ENCODE results near the gene CAPN3.

The CAPN3 gene

DNA sequence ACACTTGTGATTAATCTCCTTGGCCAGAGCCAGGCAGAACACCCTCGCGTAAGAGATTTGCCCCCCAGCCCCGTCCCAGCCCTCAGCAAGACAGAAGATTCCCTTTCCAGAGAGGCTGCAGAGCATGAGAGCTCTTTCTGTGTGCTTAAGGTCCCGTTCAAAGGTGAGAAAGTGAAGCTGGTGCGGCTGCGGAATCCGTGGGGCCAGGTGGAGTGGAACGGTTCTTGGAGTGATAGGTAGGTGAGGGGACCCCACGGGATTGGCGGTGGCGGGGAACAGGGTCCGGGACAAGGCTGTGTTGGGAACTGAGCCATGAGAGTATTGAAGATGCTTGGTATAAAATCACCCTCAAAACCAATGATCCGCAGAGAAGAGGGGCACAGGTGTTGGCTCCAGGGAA, 34.8 kb downstream of the CAPN3 start:
- no peak for DNase-seq (ENCODE audit: low spot score)

DNA sequence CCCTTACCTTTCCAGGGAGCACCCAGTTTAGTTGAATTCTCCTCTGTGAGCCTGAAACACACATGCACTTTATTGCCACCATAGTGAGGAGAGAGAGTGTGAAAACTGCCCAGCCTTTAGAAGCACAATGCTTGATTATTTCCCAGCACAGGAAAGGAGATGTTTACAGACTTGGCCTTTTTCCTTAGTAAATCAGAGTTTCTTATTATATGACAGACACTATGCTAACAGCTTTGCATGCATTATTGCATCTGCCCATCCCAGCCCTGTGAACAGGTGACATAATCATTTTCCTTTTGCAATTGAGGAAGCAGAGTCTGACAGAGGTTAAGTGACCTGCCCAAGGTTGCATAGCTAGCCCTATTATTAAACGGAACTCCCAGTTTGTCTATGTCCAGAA, 36.5 kb downstream of the CAPN3 start:
- no peak for DNase-seq (ENCODE audit: low spot score)

DNA sequence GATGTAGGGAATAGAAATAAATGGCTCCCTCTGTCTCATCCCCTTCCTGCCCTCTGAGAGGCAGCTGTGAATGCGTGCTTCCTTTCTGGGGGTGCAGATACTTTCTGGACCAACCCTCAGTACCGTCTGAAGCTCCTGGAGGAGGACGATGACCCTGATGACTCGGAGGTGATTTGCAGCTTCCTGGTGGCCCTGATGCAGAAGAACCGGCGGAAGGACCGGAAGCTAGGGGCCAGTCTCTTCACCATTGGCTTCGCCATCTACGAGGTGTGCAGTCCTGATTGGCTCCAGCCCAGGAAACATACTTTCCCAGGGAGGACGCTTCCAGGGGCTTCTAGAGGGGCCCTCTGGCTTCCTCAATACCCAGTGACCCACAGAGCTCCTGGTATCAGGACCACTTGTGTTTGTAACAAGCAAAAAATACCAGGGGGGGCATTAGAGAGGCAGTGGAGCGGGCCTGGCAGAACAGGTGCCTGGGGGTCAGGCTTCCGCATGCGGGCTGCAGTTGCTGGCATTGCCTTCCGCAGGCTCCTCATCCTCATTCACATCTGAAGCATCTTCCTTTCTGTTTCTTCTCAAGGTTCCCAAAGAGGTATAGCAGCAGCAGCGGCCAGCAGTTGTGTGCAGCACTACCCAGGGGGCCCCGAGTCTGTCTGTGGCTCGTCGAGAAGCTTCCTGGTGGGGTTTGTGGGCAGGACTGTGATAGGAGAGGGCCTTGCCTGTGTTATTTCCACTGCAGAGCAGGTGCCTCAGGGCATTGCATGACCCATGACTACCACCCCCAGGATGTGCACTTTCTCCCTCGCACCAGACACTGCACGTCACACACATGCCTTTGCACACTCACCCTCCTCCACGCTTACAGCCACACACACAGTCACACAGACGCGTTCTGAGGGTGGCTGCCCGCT, 42.5 kb downstream of the CAPN3 start:
- no peak for DNase-seq (ENCODE audit: low spot score)

DNA sequence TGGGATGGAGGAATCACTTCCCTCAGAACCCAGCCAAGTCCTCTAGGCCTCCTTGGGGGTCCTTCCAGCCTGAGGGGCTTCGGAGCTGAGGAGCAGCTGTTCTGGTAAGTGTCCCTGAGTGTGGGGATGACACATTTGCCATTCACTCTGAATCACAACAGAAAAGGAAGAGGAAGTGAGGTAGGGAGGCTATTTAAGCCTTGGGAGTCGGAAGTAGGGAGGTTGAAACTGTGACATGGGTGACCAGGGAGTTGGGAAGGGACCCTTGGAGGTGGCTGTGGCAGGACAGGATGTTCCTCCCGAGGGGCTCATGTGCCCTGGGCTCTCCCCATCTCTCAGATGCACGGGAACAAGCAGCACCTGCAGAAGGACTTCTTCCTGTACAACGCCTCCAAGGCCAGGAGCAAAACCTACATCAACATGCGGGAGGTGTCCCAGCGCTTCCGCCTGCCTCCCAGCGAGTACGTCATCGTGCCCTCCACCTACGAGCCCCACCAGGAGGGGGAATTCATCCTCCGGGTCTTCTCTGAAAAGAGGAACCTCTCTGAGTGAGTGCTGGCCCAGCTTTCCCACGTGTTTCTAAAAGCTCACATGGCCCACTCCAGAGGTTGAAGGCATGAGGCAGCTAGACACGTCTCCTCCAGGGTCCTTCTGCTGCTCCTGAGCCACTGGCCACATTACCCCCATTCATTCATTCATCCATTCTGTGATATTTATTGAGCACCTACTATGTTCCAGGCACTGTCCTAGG, 43.3 kb downstream of the CAPN3 start:
- no peak for DNase-seq (ENCODE audit: low spot score)

DNA sequence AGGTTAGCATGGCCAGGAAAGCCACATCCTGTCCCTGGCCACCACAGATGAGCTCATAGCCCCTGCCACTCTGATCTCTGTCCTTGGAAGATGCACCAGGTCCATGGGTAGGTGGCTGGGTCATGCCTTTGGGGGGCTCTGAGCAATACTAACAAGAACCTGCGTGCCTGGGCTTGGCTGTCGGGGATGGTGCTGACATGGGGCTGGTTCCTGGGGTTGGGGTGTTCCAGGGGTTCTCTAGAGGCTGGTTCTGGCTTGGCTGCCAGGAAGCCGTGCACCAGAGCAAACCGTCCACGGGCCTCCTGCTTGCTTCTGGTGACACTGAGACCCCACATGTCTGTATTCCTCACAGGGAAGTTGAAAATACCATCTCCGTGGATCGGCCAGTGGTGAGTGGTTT, 44.1 kb downstream of the CAPN3 start:
- DNase-seq (ENCODE audit: low spot score), result no peak

DNA sequence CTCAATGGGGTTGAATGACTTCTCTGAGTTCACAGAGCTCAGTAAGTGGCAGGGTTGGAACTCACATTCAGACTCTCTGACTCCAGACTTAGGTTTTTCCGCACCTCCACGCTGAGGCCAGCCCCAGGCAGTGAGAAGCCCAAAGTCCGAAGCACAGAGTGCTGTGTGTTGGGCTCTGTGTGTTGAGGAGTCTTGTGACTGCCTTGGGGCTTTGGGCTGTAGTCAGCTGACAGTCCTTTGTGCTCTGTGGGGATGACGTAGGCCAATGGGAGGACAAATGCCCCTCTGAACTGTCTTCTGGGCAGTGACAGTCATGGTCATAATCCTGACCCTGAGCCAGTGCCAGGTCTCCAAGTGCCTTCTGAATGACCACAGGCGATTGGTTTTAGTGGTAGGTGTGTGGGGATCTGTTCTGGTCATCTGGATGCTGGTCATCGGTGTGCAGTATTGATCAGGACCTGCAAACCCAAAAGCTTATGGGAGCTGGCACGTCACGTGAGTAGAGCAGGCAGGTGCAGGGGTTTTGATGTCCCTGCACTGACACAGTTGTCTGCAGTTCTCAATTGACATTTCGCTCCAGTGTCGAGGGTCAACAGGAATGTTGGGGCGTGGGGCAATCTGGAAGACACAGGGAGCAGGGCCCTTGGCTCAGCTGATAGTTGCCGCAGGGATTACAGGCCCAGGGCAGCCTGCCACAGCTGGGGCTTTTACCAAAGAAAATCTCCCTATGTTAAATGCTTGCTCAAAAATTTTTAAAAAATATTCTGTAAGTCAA, 45.3 kb downstream of the CAPN3 start:
- DNase-seq (ENCODE audit: low spot score), result no peak

DNA sequence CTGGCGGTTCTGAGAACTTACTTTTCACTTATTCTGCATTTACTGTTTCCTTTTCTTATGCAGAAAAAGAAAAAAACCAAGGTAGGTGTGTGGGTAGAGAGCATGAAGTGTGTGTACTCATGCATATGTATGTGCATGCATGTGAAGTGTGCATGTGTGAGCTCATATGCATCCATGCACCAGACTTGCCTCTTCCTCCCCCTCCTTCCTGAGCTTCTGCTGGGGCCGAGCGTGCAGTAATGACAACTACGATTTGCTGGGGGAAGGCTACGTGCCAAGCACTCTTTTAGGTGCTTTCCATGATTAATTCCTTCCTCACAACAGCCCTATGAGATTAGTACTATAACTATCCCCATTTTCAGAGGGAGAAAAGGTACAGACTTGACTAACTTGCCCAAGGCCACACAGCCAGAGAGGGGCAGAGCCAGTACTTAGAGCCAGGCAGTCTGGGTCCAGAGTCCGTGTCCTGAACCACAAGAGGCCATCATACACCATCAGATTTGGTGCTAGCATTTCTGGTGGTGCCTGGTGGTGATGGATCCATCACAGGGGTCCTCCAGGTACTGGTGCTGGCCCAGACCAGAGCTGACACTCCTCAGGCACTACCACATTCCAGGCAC, 46.7 kb downstream of the CAPN3 start:
- DNase-seq (ENCODE audit: low spot score), result no peak

DNA sequence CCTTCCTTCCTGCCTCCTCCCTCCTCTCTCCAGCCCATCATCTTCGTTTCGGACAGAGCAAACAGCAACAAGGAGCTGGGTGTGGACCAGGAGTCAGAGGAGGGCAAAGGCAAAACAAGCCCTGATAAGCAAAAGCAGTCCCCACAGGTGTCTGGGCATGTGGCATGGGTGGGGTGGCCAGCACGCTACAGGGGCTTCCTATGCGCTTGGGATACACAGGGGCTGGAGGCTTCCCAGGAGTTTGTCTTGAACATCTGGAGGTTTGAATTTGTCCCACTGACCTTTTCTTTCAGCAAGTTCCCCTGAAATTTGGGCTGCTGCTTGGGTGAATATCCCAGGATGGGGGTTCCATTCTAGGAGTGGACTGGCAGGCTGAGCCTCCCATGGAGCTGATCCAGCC, 48.9 kb downstream of the CAPN3 start:
- DNase-seq (ENCODE audit: low spot score), result no peak

DNA sequence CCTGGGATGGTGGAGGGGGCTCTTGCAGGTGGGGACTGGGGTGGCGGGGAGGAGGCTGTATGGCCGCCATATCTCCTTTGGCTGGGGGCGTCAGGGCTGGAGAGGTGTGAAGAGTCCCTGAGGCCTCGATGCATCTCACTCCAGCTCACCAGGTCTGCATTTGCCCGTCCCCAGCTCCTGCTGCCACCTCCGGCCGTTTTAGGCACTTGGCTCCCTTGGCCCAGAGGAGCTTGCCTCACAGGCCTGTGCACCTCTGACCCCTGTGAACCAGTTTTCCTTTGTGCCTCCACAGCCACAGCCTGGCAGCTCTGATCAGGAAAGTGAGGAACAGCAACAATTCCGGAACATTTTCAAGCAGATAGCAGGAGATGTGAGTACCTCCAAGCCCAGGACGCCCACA, 49.7 kb downstream of the CAPN3 start:
- no peak for DNase-seq (ENCODE audit: low spot score)

DNA sequence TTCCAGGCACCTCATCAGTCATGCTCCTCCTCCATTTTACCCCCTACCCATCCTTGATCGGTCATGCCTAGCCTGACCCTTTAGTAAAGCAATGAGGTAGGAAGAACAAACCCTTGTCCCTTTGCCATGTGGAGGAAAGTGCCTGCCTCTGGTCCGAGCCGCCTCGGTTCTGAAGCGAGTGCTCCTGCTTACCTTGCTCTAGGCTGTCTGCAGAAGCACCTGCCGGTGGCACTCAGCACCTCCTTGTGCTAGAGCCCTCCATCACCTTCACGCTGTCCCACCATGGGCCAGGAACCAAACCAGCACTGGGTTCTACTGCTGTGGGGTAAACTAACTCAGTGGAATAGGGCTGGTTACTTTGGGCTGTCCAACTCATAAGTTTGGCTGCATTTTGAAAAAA, 52.6 kb downstream of the CAPN3 start:
- no peak for DNase-seq (ENCODE audit: low spot score)

DNA sequence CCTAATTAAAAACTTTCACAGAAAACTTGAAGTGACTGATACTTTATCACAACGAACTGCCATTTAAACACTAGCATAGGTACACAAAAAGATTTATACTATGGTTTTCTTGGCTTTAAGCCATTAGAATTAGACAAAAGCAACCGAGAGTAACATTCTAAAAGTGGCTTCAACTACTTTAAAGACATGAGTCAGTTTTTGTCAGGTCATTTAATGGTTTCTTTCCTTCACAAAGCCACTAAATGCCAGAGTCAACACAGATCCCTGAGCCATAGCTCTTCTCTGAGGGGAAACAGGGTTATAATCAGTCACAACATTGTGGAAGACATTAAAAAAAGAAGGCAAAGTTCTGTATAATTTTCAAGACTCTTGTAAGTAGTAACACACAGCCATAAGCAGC, 54.6 kb downstream of the CAPN3 start:
- no peak for DNase-seq (ENCODE audit: low spot score)

DNA sequence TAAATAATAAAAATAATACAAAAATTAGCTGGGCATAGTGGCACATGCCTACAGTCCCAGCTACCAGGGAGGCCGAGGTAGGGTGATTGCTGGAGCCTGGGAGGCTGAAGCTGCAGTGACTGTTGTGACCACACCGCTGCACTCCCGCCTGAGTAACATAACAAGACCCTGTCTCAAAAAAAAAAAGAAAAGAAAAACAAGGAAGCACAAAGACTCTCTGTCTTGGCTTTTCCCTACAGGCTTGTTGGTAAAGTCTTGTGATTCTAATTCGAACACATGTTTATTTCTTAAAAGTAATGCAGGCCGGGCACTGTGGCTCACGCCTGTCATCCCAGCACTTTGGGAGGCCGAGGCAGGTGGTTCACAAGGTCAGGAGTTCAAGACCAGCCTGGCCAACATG, 60.1 kb downstream of the CAPN3 start:
- DNase-seq (ENCODE audit: low spot score), result no peak

DNA sequence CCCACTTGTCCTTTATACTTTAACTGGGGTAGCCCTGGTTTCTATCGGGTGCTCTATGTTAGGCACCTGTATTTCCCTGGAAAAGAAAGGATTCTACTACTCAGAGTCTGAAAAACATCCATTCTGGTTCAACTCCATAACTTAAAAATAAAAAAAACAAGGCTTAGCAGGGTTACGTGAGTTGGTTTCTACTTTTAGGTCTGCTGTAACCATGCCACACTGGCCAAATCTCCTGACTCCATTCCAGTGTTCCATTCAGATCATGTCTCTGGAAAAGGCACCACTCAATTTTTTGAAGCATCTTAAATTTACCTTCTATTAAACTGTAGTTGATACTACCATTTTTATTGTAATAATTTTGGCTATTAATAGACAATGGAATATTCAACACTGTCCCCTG, 62.1 kb downstream of the CAPN3 start:
- DNase-seq (ENCODE audit: low spot score), result no peak

DNA sequence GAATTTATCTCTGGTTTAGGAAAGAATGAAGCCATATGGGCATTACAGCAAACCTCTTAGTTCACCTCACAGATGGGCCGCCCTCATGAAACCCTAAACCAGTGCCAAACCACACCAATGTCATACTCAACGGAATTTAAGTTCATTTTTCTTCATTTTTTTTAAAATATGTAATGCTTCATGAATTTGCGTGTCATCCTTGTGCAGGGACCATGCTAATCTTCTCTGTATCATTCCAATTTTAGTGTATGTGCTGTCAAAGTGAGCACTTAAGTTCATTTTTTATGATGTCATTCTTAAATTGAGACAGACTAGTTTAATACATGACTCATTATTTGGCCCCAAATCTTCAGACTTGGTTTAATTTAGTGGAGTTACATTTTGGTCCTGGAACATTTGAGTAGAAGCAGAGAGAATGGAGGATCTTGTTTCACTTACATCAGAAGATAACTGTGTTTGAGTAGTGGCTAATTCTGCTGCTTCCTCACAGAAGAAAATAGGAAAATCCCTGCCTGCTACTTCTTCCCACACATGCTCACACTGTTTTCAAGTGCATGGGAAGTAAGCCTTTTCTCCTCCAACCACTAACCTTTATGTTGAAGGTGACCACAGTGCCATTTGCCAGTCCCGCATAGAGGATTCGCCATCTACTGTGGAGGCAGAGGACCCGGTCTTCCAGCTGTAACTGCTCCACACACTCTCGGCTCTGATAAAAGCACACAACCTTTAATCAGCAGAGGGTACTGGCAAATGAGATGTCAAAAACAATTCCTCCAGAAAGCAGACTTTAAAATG, 68.3 kb downstream of the CAPN3 start:
- no peak for DNase-seq (ENCODE audit: low spot score)

DNA sequence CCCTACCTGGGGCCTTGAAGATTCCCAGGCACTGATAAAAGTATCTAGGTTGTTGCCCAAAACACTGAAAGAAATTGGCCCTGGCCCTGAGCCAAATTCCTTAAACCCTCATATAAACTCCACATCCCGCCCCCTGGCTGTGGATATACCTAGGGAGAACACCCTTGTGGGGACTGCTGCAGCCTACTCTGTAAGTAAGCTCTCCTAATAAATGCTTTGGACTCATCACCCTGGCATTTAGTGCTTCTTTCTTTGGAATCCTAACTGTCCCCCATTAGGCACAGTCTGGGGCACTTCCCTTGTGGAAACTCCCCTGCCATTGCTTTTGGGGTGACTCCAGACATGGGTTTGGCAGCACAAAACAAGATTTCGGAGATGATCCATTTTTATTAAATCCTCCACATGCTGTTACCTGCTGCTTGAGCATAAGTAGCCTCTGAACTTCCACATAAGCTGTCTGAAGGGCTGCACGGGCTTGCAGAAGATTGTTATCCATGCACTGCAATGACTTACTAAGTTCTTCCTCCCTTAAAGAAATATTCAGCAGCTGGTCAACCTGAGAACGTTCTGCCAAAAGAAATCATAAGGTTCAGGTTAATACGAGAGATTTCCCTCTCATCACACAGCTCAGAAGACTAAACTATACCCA, 85.2 kb downstream of the CAPN3 start:
- DNase-seq (ENCODE audit: low spot score), result no peak

DNA sequence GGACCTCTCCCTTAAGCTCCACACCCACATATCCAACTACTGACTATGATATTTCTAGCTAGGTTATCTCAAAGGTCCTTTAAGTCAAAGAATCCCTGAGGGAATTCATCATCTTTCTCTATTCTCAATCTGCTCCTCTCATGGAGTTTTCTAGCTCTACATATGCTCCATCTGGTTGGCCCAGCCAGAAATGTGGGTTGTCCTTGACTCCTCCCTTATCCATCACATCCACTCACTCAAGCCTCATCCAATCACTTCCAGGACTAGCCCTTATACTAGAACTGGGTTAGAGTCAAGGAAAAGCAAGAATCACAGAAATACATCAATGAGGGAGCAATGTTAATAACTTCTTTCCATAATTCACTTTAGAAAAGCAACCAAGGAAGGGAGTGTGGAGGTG, 86.2 kb downstream of the CAPN3 start:
- DNase-seq (ENCODE audit: low spot score), result no peak

DNA sequence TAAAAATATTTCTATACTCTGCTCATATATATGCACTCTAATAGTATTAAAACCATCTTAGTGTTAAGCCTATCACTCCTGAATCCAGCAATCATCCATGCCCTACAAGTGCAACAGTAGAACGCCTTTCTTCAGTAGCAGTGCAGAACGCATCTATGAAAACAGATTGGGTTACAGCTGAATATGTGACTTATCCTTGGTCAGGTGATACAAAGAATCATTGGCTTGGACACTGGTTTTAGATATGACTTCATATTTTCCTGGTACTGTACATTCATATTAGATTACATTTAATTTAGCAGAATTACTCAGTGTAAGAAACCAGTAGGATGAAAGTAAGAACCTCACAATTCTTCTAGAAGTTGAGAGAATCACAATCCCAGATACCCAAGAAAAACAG, 88.3 kb downstream of the CAPN3 start:
- DNase-seq (ENCODE audit: low spot score), result no peak

DNA sequence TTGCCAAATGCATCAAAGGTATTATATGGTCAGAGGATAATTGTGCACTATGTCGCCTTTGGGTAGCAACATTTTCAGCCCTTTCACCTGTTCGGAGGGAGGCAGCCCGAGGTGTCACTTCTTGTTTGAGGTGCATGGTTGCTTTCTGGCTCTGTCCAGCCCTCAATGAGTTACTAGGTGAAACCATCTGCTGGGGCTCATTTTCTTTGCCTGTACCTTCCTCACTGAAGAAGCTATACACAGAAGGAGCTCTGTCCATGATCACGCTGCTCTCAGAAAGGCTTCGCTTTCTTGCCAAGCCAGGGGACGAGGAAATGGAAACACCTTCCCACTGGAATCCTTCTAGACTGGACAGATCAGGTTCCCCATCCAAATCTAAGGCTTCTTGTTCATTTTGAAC, 89.0 kb downstream of the CAPN3 start:
- no peak for DNase-seq (ENCODE audit: low spot score)

DNA sequence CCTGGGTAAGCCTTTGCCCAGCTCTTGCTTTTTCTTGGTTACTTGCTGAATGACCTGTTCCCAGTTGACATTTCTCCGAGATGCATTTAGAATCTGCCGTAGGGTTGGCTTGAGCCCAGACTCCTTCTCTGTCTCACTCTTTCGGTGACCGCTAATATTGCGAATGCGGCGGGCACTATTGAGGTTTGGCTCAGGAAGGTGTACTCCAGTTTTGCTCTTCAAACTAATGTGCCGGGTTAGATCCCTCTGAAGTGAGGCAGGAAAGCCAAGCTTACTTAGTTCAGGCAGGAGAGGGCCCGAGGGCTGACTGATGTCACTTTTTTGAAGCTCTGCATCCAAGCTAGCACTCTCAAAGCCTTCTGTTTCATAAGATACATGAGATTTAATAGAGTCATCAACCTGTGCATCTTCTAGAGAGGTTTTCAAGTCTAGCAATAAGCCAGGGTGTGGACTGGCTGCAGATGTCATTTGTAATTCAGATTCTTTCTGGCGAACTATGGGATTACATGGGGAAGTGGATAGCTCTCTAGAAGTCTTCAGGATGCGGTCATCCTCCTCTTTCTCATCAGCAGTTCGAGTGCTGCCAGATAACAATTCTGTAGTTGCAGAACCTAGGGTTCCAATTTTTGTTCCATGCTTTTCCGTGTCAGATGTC, 90.6 kb downstream of the CAPN3 start:
- DNase-seq (ENCODE audit: low spot score), result no peak

DNA sequence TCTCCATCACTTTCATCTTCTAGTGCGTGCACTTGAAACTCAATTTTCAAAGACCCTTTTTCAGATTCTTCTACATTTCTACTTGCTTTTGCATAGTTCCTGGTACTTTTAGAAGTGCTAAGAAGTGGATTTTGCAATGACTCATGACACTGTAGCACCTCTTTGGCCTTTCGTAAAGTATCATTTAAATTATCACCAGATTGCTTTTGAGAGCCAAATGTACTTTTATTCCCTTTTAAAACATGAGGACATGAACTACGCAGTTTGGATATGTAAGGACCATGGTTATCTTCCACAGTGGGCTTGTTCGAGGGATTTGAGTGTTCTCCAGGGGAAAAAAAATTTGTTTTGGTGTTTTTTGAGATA, 91.1 kb downstream of the CAPN3 start:
- no peak for DNase-seq (ENCODE audit: low spot score)

Data from SK-N-DZ (cell line).